GM21825 (cell line): ENCODE data around the gene FAM181A.

Experiments
- ATAC-seq: cut with Tn5 transposase; IDR thresholded peaks from one replicate; pipeline ENCODE4 v1.9.1; 2021; ENCODE audit warnings: mild to moderate bottlenecking, moderate library complexity; ENCODE audit not compliant: unreplicated experiment

FAM181A gene

GRCh38 chr14:93960774-93961438, 33.8 kb downstream of the FAM181A start:
- no peak for ATAC-seq

GRCh38 chr14:93961620-93962019, 34.5 kb downstream of the FAM181A start:
- no peak for ATAC-seq

- ATAC-seq = peak; percentile 56
Observed at GRCh38 chr14:93962701-93963601, 35.8 kb downstream of the FAM181A start.

GRCh38 chr14:93963692-93964091, 36.5 kb downstream of the FAM181A start:
- no peak for ATAC-seq

- no peak for ATAC-seq
Observed at GRCh38 chr14:93964281-93964680, 37.1 kb downstream of the FAM181A start.

- no peak for ATAC-seq
Observed at GRCh38 chr14:93964820-93965286, 37.7 kb downstream of the FAM181A start.

GRCh38 chr14:93965287-93965821, 38.2 kb downstream of the FAM181A start:
- ATAC-seq = no peak

- ATAC-seq = no peak
Observed at GRCh38 chr14:93965946-93966474, 38.9 kb downstream of the FAM181A start.

- peak; percentile 39 for ATAC-seq
Observed at GRCh38 chr14:93967637-93968250, 40.6 kb downstream of the FAM181A start.

- no peak for ATAC-seq
Observed at GRCh38 chr14:93969082-93969828, 42.1 kb downstream of the FAM181A start.

GRCh38 chr14:93970585-93970964, 43.4 kb downstream of the FAM181A start:
- no peak for ATAC-seq

GRCh38 chr14:93970965-93971634, 44.0 kb downstream of the FAM181A start:
- ATAC-seq = peak; percentile 37

GRCh38 chr14:93971635-93972027, 44.5 kb downstream of the FAM181A start:
- ATAC-seq = no peak

- ATAC-seq = no peak
Observed at GRCh38 chr14:93972618-93973205, 45.6 kb downstream of the FAM181A start.

- ATAC-seq = no peak
Observed at GRCh38 chr14:93973607-93974006, 46.5 kb downstream of the FAM181A start.

GRCh38 chr14:93974299-93974698, 47.2 kb downstream of the FAM181A start:
- ATAC-seq = no peak

- no peak for ATAC-seq
Observed at GRCh38 chr14:93974833-93975232, 47.7 kb downstream of the FAM181A start.

- ATAC-seq = peak; percentile 50
Observed at GRCh38 chr14:93975791-93976476, 48.8 kb downstream of the FAM181A start.
